Breast epithelium (tissue), 3 donors: ENCODE data around the gene CD2BP2.

ENCODE experiments used
- POLR2A ChIP-seq: fragments of 450-650 bp; IDR thresholded peaks from one replicate; pipeline ENCODE4 v1.6.1; 2016; ENCODE audit warnings: antibody characterized with exemption, mild to moderate bottlenecking, moderate library complexity
- POLR2AphosphoS5 ChIP-seq, 3 donors: sonication (generic); formaldehyde crosslinking; IDR thresholded peaks; one replicate each; pipeline ENCODE4 v1.6.1; 2017; ENCODE audit warnings: antibody characterized with exemption in 3 of 3
- TF ChIP-seq, protein P1 (sequence below), 3 donors: fragments of 450-650 bp; IDR thresholded peaks; one replicate each; pipeline ENCODE4 v1.5.1; 2016 to 2017; ENCODE audit warnings: antibody characterized with exemption in 3 of 3, mild to moderate bottlenecking in 3 of 3, moderate library complexity in 3 of 3

DNA sequence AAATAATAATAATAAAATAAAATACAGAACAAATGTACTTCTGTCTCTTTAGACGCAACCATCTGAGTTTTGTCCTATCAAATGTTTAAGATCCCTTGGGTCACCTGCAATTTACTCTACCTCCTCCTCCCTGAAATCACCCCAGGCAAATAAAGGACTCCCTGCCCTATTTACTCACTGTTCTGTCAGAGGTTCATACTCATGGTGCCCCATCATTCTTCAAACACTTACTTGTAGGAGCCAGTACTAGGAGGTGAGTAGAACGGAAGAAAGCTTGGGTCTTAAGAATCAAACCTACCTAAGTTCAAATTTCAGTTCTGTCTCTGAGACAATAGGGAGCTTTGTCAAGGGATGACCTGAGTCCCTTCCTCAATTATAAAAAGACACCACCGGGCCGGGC is 11.4 kb upstream of the CD2BP2 start:
- TF ChIP-seq, protein P1, sequence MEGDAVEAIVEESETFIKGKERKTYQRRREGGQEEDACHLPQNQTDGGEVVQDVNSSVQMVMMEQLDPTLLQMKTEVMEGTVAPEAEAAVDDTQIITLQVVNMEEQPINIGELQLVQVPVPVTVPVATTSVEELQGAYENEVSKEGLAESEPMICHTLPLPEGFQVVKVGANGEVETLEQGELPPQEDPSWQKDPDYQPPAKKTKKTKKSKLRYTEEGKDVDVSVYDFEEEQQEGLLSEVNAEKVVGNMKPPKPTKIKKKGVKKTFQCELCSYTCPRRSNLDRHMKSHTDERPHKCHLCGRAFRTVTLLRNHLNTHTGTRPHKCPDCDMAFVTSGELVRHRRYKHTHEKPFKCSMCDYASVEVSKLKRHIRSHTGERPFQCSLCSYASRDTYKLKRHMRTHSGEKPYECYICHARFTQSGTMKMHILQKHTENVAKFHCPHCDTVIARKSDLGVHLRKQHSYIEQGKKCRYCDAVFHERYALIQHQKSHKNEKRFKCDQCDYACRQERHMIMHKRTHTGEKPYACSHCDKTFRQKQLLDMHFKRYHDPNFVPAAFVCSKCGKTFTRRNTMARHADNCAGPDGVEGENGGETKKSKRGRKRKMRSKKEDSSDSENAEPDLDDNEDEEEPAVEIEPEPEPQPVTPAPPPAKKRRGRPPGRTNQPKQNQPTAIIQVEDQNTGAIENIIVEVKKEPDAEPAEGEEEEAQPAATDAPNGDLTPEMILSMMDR (IDR thresholded peaks at IDR 0.05) = no peak
- TF ChIP-seq POLR2A = no peak
- no peak for TF ChIP-seq POLR2AphosphoS5 (IDR thresholded peaks at IDR 0.05)
